ENCODE measurements around the gene CCR7.
A peak's percentile ranks its signal among the peaks of the same experiment; 100 is the strongest.

CCR7 gene

DNA sequence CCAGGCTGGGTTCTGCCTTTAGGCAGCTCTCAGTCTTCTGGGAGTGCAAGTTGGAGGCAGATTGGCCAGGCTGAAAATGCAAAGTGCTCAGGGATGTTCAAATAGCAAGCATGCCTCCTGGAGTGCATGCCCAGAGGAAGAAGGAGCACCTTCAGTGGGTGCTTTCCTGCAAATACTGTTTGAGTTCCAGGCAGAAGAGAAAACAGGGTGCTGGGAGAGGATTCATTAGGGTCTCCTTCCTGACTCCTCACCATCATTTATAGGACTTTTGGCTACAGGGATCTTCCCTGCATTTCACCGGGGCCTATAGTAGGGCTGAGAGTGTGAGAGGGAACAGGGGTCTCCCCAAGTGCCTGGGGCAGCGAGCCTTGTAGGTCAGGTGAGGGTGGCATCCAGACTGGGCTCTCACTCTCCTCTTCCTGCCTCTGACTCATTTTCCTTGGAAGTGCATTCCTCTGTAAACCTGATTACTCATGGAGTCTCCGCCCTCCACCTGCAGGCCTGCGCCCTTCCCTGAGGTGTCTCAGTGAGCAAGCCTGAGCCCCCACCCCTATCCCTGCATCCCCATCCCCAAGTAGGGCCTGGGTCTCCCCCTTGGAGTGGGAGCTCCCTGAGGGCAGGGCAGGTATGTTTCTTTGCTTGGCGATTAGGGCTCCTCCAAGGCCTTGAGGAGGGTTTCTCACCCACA is 46.7 kb downstream of the CCR7 start:
- FAIRE-seq (no peak), DNase-seq (ENCODE audit: low spot score) (peak; percentile 73)

- FAIRE-seq (no peak), DNase-seq (ENCODE audit: low spot score) (no peak)
Measured at GRCh38 chr17:40517981-40518380, 47.3 kb downstream of the CCR7 start.

- FAIRE-seq (no peak), DNase-seq (ENCODE audit: low spot score) (no peak)
Measured at GRCh38 chr17:40517286-40517662, 48.0 kb downstream of the CCR7 start.

- DNase-seq (ENCODE audit: low spot score) (peak; percentile 61), FAIRE-seq (peak; percentile 64)
Measured at GRCh38 chr17:40516581-40517285, 48.5 kb downstream of the CCR7 start.

DNA sequence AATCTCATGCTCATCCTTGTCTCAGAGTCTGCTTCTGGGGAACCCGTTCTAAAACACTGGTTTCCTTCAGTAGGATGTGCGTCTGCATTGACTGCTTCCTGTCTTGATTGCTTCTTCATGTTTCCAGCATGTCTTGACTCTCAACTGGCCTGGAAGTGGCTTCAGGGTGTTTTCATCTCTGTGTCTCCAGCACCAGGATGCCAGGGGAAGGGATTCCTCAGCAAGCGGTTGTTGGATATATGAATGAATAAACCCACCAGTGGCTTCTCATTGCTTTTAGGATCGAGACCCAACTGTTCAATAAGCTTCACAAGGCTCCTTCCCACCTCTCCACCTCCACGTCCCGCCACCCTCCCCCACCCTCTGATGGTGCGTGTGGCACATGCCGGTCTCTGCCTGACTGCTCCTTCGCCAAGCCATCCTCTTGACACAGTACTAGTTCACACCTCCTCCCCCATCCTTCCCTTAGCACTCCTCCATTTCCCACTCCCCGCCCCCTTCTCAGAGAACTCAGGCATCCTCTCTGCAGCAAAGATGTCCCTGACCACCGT is 49.7 kb downstream of the CCR7 start:
- DNase-seq (ENCODE audit: low spot score) (no peak), FAIRE-seq (no peak)

DNA sequence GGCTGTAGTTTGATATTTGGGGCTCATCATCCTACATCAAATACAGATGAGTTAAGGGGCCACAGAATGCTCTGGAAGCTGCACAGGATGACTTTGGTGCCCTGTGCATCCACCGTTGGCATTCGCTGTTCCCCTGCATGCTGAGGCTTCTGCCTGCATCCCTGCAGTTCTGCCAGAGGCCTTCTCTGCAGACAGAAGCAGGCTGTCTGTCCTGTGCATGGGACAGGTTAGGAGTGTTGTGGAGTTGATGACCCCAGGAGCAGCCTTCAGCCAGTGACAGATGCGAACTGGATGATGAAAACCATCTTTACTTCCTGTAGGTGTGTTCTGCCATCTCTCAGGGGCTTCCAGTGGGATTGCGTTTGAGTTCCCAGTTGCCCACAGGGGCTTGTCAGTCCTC is 50.3 kb downstream of the CCR7 start:
- FAIRE-seq, result no peak

GRCh38 chr17:40514013-40514875 is 51.0 kb downstream of the CCR7 start:
- FAIRE-seq (no peak), DNase-seq (ENCODE audit: low spot score) (no peak)

More for the DNA sequence above, 50.3 kb downstream of the CCR7 start:
- DNase-seq (ENCODE audit: low spot score), result no peak

DNA sequence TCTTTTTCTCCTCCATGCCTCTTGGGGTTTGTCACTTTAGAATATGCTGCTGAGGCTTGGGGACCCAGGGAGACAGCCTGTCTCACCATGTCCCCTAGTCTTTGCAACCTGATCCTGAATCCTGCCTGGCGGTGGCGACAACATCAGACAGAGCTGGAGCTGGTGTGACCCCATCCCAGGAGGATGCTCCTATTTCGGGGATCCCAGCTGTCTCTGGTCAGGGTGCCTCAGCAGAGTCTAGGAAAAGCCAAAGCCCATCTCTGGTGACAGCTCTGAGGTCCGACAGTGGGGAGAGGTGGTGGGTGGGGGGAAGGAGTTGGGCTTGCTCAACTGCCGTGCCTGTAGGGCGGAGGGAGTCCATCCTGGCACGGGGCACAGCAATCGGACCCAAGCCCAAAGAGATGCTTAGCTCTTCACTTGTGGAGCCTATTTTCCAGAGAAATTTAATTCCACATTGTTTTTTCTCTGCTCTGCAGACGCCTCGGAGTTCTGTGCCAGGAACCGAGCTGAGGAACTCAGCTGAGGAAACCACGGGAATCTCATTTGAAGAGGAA is 53.5 kb downstream of the CCR7 start:
- DNase-seq (ENCODE audit: low spot score) (no peak), FAIRE-seq (no peak)

GRCh38 chr17:40511136-40511535 is 54.1 kb downstream of the CCR7 start:
- DNase-seq (ENCODE audit: low spot score), result no peak
- no peak for FAIRE-seq

- DNase-seq (ENCODE audit: low spot score) (peak; percentile 94), FAIRE-seq (peak; percentile 88)
Measured at GRCh38 chr17:40510328-40510648, 55.0 kb downstream of the CCR7 start.

DNA sequence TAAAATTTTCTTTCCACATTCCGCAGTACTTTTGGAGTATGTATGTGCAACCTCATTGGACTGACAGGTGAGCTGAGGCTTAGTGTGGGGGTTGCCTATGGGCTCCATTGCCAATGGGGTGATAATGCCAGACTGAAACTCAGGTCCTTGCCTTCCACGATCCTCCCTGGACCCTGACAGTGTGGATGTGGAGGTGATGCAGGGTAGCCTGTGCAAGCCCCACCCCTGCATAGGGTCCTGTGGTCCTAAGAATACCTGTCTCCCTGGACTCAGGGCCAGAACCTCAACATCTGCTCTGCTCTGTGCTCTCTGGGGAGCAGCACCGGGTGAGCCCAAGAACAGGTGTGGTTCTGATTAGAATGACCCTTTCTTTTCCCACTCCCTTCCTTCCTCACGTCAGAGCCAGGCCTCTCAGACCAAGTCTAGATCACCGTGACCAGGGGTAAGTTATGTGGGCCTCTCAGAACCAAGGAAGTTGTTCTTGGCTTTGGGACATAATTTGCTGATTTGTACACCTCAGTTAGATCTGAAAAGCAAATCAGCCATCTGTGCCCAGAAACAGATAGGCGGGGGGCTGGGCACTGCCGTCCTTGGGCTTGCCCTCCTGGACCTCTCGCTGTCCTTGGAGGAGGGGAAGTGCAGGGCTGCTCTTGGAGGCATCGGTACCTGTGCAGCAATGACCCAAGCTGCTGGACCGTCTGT is 55.5 kb downstream of the CCR7 start:
- no peak for DNase-seq (ENCODE audit: low spot score)
- FAIRE-seq, result no peak

DNA sequence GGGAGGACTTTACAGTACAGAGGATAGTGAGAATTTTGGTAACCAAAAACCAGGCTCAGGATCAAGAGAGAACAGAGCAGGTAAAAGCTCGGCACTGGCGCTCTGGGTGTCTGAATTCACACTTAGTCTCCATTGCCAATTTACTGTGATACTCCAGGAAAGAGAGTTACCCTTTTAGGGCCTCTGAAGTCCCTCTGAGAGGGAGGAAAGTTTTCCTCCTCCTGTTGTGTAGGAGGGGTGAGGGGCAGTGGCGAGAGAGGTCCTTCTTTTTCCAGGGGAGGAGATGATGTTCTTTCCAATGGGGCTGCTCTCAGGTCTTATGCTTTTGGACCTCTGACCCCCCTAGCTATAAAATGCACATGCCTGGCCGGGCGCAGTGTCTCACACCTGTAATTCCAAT is 58.5 kb downstream of the CCR7 start:
- FAIRE-seq, result no peak
- no peak for DNase-seq (ENCODE audit: low spot score)

Measured in RCC 7860 (cell line).